ENCODE results near the gene PRKCA.

- TF ChIP-seq REST (IDR thresholded peaks at IDR 0.05; ENCODE audit: insufficient read depth in 1 of 2, low read depth in 2 of 2, low read length in 2 of 2) (no peak), POLR2AphosphoS5 (IDR thresholded peaks at IDR 0.05; ENCODE audit: low read depth, low read length) (no peak), SIN3A (IDR thresholded peaks at IDR 0.05; ENCODE audit: borderline replicate concordance, insufficient read depth, low read length) (no peak), TAF1 (IDR thresholded peaks at IDR 0.05; ENCODE audit: borderline replicate concordance, insufficient read depth, low read length) (no peak), FOXP2 (optimal IDR thresholded peaks at IDR 0.05; ENCODE audit: borderline replicate concordance, extremely low read depth, extremely low read length, insufficient read depth) (no peak)
Observed at GRCh38 chr17:66811683-66812054, 509.3 kb downstream of the PRKCA start.
